Activated naive CD4-positive, alpha-beta T cell treated with anti-CD3 and anti-CD28 coated beads, Interleukin-2, amount 50 U/mL, for 24 hours (primary cell): ENCODE data around the gene AGBL4.
"Not testable (repeated sequence)": the region's sequence is repeated elsewhere in the genome, so short reads cannot be mapped to it uniquely, and the experiment has no call there.

Source experiments
- H3K27ac Mint-ChIP-seq: one replicate; pipeline ENCODE4 v1.8.0; 2021; ENCODE audit warnings: mild to moderate bottlenecking, mixed read lengths
- H3K27me3 Mint-ChIP-seq: one replicate; pipeline ENCODE4 v1.8.0; 2021; ENCODE audit warnings: mixed read lengths
- H3K36me3 Mint-ChIP-seq: one replicate; pipeline ENCODE4 v1.8.0; 2021; ENCODE audit warnings: mixed read lengths
- H3K4me1 Mint-ChIP-seq: one replicate; pipeline ENCODE4 v1.8.0; 2021; ENCODE audit warnings: mixed read lengths
- H3K4me3 Mint-ChIP-seq: one replicate; pipeline ENCODE4 v1.8.0; 2021; ENCODE audit warnings: mild to moderate bottlenecking, mixed read lengths
- H3K9me3 Mint-ChIP-seq: one replicate; pipeline ENCODE4 v1.8.0; 2021; ENCODE audit warnings: mixed read lengths

Gene AGBL4

DNA sequence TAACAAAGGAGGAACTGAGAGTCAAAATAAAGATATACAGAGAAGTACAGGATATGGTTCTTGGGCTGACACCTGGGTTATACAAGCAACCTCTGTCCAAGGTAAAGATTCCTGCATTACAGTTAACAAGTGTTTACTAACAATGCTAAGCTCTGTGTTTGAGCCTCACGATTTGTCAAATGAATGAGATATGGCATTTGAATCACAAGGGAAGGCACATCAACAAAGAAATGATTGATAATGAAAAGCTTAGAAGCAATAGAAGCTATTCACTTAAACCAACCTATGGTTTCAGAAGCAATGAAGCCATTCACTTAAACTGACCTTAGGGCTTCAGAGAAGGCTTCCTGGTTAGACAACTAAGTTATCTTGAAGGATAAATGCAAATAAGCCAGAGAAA, 199.5 kb downstream of the AGBL4 start:
- Mint-ChIP-seq H3K9me3 (peaks cover 15% of the 10 kb centered on the region), H3K27ac (no peak overlapping the region), H3K4me3 (no peak overlapping the region), H3K27me3 (no peaks in the 10 kb centered on the region), H3K4me1 (no peaks in the 10 kb centered on the region), H3K36me3 (no peaks in the 10 kb centered on the region)

DNA sequence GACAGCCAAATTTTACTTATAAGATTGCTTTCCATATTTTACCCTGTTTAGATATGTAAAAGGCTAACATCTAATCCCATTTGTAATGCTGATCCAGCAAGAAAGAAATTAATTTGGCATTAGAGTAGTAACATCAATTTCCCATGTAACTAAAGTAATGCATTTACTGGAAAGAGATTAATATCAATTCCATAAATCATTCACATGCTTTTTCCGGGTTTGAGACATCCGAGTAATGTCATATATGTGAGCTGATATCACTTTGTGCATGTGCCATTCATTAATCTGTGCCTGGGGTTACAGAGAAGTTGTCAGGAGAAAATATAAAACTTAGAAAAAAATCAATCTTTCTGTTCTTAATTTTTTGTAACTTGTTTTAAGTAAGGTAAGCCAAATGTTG, 206.1 kb downstream of the AGBL4 start:
- Mint-ChIP-seq H3K36me3 (no peaks in the 10 kb centered on the region), H3K27me3 (no peaks in the 10 kb centered on the region), H3K27ac (no peak overlapping the region), H3K4me3 (no peak overlapping the region), H3K4me1 (no peaks in the 10 kb centered on the region), H3K9me3 (no peaks in the 10 kb centered on the region)

DNA sequence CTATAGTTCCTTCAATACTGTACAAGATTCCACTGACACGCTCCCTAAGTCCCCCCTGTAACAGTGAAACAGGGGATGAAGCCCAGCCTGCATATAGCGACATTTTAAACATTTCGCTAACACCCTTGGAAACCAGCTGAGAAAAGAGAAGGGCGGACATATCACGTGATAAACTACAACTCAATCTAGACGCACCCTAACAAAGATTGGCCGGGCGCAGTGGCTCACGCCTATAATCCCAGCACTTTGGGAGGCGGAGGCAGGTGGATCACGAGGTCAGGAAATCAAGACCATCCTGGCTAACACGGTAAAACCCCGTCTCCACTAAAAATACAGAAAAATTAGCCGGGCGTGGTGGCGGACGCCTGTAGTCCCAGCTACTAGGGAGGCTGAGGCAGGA, 236.7 kb downstream of the AGBL4 start:
- H3K27ac Mint-ChIP-seq, H3K9me3 Mint-ChIP-seq, H3K4me3 Mint-ChIP-seq, H3K36me3 Mint-ChIP-seq, H3K27me3 Mint-ChIP-seq, H3K4me1 Mint-ChIP-seq: not testable (repeated sequence)

DNA sequence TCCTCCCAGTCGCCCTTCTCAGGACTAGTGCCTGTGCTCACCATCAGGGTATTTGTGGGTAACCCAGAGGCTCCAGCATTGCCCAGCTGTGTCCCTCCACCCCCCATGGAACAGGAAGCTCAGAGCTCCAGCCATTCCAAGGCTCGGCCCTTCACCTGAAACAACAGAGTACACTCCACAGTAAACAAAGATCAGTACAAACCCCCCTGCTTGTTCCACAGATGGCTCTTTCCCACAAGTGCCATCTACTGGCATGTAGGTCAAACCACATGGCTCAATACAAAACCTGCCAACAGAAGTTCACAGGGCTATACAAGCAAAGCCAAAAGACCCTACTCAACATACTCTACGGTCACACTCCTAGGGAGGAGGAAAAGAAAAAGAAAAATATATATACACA, 258.7 kb downstream of the AGBL4 start:
- peaks cover 6% of the 10 kb centered on the region for H3K9me3 Mint-ChIP-seq
- H3K27ac Mint-ChIP-seq = no peak overlapping the region
- no peak overlapping the region for H3K4me3 Mint-ChIP-seq
- no peaks in the 10 kb centered on the region for H3K36me3 Mint-ChIP-seq
- H3K4me1 Mint-ChIP-seq = no peaks in the 10 kb centered on the region
- no peaks in the 10 kb centered on the region for H3K27me3 Mint-ChIP-seq

DNA sequence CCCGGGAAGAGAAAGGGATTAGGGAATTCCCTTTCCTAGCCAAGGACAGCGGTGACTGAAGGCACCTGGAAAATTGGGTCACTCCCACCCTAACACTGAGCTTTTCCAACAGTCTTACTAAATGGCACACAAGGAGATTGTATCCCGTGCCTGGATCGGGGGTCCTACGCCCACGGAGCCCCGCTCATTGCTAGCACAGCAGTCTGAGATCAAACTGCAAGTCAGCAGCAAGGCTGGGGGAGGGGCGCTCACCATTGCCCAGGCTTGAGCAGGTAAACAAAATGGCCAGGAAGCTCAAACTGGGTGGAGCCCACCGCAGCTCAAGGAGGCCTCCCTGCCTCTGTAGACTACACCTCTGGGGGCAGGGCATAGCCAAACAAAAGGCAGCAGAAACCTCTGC, 285.6 kb downstream of the AGBL4 start:
- not testable (repeated sequence) for H3K27ac Mint-ChIP-seq, H3K27me3 Mint-ChIP-seq, H3K4me3 Mint-ChIP-seq, H3K4me1 Mint-ChIP-seq, H3K36me3 Mint-ChIP-seq
- H3K9me3 Mint-ChIP-seq = peaks cover 13% of the 10 kb centered on the region

DNA sequence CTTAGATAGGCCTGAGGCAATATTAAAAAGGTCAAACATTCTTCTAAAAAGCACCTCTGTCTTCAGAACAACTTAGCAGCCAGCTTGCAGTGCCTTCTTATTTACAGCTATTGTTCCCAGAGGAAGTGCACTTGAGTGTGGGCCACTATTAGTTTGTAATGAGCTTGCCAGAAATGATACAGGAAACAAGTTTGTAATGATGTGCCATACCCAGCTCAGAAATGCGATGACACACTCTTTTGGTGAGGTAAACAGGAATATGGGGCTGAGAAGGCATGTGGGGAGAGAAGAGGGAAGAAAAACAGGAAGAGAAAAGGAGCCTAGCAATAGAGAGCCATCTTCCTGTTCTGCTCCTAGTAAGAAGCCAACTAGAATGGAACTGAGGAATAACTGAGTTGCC, 295.4 kb downstream of the AGBL4 start:
- Mint-ChIP-seq H3K36me3 (no peaks in the 10 kb centered on the region), H3K27me3 (no peaks in the 10 kb centered on the region), H3K4me1 (no peaks in the 10 kb centered on the region), H3K9me3 (peaks cover 5% of the 10 kb centered on the region), H3K27ac (no peak overlapping the region), H3K4me3 (no peak overlapping the region)

DNA sequence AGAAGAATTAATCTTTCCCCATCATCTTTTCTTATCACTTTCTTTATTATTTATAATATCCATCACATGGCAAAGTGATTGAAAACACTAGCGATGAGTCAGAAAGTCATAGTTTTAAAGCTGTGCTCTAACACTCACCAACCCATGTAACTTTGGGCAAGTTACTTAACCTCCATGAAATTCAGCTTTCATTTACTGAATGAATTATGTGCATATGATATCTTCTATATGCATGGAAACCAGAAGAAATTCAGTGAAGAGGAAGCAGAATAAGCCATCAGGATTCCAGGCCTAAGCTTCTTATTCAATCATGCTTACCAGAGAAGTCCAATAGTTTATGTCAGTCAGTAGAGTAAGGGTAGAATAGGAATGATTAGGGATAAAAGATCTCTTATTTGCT, 300.1 kb downstream of the AGBL4 start:
- no peak overlapping the region for H3K4me3 Mint-ChIP-seq
- H3K4me1 Mint-ChIP-seq = no peaks in the 10 kb centered on the region
- no peaks in the 10 kb centered on the region for H3K27me3 Mint-ChIP-seq
- H3K36me3 Mint-ChIP-seq = no peaks in the 10 kb centered on the region
- no peak overlapping the region for H3K27ac Mint-ChIP-seq
- peaks cover 10% of the 10 kb centered on the region for H3K9me3 Mint-ChIP-seq

DNA sequence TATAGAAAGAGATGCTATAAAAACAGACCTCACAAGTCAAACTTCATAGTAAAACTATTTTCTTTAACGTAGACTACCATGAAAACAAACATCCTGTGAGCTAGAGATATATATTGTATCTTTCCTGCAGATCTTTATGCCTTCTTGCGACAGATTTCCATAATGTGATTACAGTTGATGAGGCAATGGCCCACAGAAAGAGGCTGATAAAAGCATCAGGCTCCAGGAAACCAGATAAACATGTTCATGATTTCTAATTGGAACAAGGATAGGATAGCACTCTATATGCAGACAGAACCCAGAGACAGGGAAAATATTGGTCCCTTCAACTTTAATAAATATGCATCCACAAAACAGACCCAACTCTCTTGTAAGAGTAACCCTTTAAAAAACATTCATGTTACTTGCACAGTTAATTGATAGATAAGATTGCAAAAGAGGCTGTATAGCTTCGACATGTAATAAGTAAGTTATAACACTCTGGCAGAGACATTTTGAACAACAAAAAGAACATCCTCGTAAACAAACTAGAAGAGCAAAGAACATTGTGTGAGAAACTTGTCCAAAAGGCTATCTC, 329.4 kb downstream of the AGBL4 start:
- Mint-ChIP-seq H3K4me1 (no peaks in the 10 kb centered on the region), H3K4me3 (no peak overlapping the region), H3K27me3 (no peaks in the 10 kb centered on the region), H3K27ac (no peak overlapping the region), H3K9me3 (peaks cover 5% of the 10 kb centered on the region), H3K36me3 (no peaks in the 10 kb centered on the region)

DNA sequence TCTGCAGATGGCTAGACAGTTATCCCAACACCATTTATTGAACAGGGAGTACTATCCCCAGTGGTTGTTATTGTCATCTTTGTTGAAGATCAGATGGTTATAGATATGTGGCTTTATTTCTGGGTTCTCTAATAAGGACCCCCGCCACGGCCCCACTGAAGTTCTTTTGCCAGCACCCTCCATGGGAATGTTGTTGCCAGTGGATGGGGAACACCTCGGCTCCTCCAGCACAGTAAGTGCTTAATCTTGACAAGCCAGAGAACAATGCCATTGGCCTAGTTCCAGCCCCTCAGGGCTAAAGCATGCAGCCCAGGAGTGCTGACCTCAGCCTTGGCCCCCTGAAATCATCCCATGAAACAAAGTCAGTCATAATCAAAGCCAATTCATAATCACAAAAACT, 337.6 kb downstream of the AGBL4 start:
- H3K27me3 Mint-ChIP-seq = no peaks in the 10 kb centered on the region
- H3K36me3 Mint-ChIP-seq = no peaks in the 10 kb centered on the region
- H3K4me3 Mint-ChIP-seq = no peak overlapping the region
- peaks cover 15% of the 10 kb centered on the region for H3K9me3 Mint-ChIP-seq
- H3K4me1 Mint-ChIP-seq = no peaks in the 10 kb centered on the region
- H3K27ac Mint-ChIP-seq = no peak overlapping the region

DNA sequence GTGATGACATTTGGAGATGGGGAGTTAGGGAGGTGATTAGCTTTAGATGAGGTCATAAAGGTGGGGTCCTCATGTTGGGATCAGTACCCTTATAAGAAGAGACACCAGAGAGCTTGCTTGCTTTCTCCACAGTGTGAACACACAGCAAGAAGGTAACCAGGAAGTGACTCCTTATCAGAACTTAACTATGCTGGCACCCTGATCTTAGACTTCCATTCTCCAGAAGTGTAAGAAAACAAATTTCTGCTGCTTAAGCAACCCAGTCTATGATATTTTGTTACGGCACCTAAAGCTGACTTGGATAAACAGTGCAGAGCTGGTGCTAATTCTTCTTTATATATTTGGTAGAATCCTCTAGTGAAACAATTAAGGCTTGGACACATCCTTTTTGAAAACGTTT, 346.0 kb downstream of the AGBL4 start:
- Mint-ChIP-seq H3K27ac (no peak overlapping the region), H3K36me3 (no peaks in the 10 kb centered on the region), H3K4me3 (no peak overlapping the region), H3K4me1 (no peaks in the 10 kb centered on the region), H3K9me3 (peaks cover 6% of the 10 kb centered on the region), H3K27me3 (no peaks in the 10 kb centered on the region)

DNA sequence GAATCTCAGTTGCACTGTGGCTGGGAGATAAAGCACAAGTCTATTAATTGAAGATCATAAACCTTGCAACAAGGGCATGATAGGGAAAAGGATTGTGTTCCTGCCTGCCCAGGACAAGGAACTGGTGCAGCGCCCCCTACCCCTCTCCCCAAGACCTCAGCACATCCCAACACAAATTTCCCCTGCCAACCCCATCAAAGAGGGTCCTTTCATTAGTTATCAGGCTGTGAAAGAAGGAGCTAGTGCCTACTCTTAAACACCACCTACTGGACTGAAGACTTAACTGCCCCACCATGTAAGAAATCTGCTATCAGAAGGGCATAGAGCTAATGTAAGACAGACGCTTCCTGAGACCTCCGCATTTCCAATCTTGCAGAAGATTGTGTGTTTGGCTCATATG, 372.6 kb downstream of the AGBL4 start:
- Mint-ChIP-seq H3K27me3 (no peaks in the 10 kb centered on the region), H3K4me3 (no peak overlapping the region), H3K36me3 (no peaks in the 10 kb centered on the region), H3K4me1 (no peaks in the 10 kb centered on the region), H3K9me3 (peaks cover 5% of the 10 kb centered on the region), H3K27ac (no peak overlapping the region)

DNA sequence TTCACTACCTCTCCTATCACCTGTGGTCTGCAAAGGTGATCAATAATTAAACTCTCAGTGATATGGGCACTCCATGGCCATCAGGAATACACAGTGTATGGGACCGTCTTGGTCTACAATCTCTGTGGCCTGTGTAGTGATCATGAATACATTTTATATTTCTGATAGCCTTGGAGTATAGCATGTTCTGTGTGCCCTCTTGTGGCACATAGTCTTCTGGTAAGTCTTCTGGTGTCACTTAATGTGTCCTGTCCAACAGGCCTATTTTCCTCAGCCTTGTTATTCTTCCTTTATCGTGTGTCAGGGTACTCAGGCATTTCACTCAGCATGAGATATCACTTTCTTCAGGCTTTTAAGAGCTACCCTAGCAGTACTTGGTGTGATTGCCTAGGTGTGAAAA, 393.6 kb downstream of the AGBL4 start:
- no peak overlapping the region for H3K4me3 Mint-ChIP-seq
- no peaks in the 10 kb centered on the region for H3K4me1 Mint-ChIP-seq
- peaks cover 7% of the 10 kb centered on the region for H3K9me3 Mint-ChIP-seq
- H3K27me3 Mint-ChIP-seq = no peaks in the 10 kb centered on the region
- H3K36me3 Mint-ChIP-seq = no peaks in the 10 kb centered on the region
- no peak overlapping the region for H3K27ac Mint-ChIP-seq

DNA sequence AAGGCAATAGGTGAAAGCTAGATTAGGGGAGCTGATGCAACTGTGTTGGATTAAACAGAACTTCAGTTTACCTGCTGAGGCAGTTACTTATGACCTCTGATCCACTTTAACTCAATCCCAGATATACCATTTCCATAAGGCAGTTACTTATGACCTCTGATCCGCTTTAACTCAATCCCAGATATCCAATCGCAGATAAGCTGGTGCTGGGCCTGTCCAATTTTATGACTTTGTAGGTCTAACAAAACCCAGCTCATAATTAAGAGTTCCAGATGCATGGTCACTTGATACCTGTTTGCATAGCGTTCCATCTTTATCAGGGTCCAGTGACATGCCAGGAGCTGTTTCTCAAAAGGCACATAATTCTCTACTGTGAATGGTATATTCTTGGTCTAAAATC, 396.0 kb downstream of the AGBL4 start:
- H3K4me1 Mint-ChIP-seq = no peaks in the 10 kb centered on the region
- H3K27ac Mint-ChIP-seq = no peak overlapping the region
- H3K9me3 Mint-ChIP-seq = peaks cover 16% of the 10 kb centered on the region
- no peaks in the 10 kb centered on the region for H3K36me3 Mint-ChIP-seq
- H3K4me3 Mint-ChIP-seq = no peak overlapping the region
- no peaks in the 10 kb centered on the region for H3K27me3 Mint-ChIP-seq

DNA sequence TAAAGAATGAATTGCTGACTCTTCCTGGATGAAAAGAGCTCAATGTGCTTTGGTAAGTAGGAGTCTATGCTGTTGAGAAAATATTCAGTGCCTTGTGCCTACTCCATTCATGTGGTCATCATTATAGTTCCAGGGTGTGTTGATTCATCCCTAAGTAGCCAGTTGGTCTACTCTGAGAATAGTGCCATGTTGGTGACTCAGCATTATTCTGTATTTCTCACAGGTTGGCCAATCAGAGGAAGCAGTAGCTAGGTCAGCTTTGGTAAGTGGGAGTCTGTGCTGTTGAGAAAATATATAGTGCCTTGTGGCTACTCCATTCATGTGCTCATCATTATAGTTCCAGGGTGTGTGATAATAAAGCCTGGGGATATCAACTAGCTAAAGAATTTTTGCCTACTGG, 397.3 kb downstream of the AGBL4 start:
- Mint-ChIP-seq H3K36me3 (no peaks in the 10 kb centered on the region), H3K27ac (no peak overlapping the region), H3K4me1 (no peaks in the 10 kb centered on the region), H3K4me3 (no peak overlapping the region), H3K9me3 (peaks cover 17% of the 10 kb centered on the region), H3K27me3 (no peaks in the 10 kb centered on the region)

DNA sequence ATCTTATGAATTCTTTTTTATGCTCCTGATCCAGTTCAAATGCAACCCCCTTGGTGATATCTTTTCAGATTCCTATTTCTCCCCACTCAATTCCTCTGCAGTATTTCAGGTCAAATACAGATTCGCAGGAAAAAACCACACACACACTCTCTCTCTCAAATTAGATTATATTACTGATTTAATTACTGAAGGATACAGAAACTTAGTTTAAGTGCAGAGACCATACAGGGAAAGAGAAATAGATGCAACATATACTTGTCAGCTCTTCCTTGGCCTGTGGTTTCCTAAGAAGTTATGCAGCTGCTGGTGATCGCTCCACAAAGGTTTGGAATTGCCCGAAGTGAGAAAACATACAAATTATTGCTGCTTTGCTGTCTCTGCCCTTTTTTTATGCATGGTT, 400.9 kb downstream of the AGBL4 start:
- no peak overlapping the region for H3K4me3 Mint-ChIP-seq
- H3K9me3 Mint-ChIP-seq = peaks cover 17% of the 10 kb centered on the region
- H3K4me1 Mint-ChIP-seq = no peaks in the 10 kb centered on the region
- H3K27me3 Mint-ChIP-seq = no peaks in the 10 kb centered on the region
- no peaks in the 10 kb centered on the region for H3K36me3 Mint-ChIP-seq
- H3K27ac Mint-ChIP-seq = no peak overlapping the region

DNA sequence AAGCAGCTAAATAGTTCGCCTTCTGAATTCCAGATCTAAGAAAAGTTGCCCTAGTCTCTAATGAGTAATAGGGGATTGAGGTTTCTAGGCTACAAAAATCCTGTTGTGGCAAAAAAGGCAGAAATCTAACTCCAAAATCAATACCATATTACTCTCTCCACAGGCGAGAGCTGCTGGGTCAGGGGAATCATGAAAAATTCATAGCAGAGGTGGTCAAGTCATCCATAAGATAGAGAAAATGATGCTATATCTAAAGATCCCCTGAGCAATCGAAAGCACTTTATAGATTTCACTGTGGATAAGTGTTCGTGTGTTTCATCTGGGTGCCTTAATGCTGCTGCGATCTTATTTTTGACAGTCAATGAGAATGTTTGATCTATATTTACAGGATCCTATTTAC, 417.7 kb downstream of the AGBL4 start:
- Mint-ChIP-seq H3K36me3 (no peaks in the 10 kb centered on the region), H3K4me3 (no peak overlapping the region), H3K9me3 (peaks cover 4% of the 10 kb centered on the region), H3K27me3 (peaks cover 1% of the 10 kb centered on the region), H3K27ac (no peak overlapping the region), H3K4me1 (no peaks in the 10 kb centered on the region)

DNA sequence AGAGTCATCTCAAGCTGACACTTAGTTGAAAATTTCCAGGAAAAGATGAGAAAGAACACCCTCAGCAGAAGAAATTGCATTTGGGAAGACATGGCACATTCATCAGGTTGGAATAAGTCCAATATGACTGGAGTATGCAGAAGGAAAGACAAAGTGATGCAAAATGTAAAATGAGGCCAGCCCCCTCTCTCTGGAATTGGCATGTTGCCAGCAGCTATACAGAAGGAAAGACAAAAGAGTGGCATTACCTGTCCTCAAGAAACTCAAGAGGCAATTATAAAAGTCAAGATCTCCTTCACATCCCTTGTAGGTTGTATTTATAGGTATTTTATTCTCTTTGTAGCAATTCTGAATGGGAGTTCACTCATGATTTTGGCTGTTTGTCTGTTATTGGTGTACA, 426.3 kb downstream of the AGBL4 start:
- Mint-ChIP-seq H3K36me3 (no peaks in the 10 kb centered on the region), H3K9me3 (peaks cover 14% of the 10 kb centered on the region), H3K27ac (no peak overlapping the region), H3K4me3 (no peak overlapping the region), H3K4me1 (no peaks in the 10 kb centered on the region), H3K27me3 (peaks cover 1% of the 10 kb centered on the region)
